ENCODE results near the gene PARP9.

DNA sequence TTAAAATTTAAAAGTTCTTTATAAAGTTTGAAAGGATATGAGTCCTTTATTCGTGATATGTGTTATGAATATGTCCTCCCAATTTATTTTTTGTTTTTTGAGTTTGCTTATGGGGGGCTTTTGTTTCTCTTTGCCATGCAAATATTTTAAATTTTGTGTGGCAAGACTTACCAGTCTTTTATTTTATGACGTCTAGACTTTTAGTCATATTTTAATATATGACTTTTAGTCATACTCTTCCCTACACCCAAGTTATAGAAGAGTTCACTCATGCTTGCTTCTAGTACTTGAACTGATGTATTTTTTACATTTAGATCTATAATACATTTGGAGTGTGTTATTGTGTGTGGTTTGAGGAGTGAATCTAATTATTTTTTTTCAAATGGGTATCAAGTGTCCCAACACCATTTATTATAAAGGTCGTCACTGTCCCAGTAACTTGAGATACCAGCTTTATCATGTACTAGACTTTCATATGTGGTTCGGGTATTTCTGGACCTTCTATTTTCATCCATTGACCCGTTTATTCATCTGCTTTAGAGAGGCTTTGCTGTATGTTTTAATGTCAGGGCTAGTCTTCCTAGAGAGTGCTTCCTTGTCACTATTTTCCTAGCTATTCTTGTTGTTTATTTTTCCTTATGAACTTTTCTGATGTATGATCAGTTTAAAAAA lies 14.1 kb upstream of the PARP9 start:
- no peak for TF ChIP-seq CTCF (IDR thresholded peaks at IDR 0.05)
- TF ChIP-seq EZH2 (IDR thresholded peaks at IDR 0.05; ENCODE audit: borderline replicate concordance, insufficient read depth, low read depth, low read length, poor library complexity, severe bottlenecking), result no peak

Measured in B cell (primary cell).